Activated CD4-positive, alpha-beta T cell treated with anti-CD3 and anti-CD28 coated beads, Interleukin-2, amount 50 U/mL, for 4 hours (primary cell): ENCODE results near the gene BBS9.
A peak's percentile ranks its signal among the peaks of the same experiment; 100 is the strongest.

Experiments
- DNase-seq, 2 experiments: peaks; one replicate each; pipeline ENCODE4 v3.0.0-alpha.2; 2020

BBS9 gene

GRCh38 chr7:33128631-33128989 is 754 bp upstream of the BBS9 start:
- no peak for DNase-seq

DNA sequence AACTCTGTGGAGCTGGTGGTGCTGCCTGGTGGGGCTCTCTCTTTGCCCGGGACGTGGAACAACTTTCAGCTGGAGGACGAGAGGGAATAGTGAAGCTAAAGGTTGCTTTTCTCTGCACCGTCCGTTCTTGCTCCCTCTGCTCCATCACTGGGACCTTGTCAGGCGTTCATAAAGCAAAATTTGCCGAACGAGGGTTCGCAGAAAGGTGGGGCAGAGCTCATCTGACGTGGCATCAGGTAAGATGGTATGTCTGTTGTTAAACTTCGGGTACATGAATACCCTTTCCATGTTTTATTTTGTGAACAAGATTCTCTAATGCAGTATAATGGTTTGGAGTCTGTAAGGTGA is 416 bp downstream of the BBS9 start:
- DNase-seq = peak in 1 of 2 experiments; percentile 12

DNA sequence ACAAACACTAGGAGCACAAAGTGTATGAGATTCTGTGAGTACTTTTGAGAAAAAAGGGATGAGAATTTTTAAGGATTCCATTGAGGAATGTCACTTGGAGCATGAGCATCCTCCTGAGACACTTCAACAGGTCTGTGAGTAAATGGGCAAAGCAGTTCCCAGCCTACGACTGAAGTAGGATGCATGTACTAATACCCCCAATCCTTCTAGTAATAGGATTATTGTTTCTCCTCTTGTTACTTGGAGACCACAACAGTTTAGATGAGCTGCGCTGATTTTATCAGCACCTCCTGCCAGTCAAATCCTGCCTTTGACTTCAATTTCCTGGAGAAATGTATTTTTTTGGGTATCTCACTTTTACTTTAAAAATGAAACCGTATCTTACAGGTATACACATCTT is 820 bp downstream of the BBS9 start:
- DNase-seq = no peak

DNA sequence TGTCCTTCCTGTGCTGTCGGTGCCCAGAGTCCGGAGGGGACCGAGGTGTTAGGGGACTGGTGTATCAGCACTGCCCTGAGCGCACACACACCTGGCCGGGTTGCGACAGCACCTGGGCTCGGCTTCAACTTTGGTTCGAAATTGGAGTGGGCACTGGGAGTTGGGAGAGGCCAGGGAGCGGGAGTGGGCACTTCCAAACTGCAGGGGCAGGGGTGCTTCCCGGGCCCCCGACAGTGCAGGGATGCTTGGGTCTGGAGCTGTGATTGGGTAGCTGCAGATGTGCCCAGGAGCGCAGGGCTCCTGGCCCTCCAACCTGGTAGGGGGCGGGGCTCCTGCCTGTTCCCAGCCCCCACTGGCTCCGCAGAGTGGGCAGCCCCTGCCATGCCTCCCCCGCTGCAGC is 7.7 kb downstream of the BBS9 start:
- DNase-seq = no peak

DNA sequence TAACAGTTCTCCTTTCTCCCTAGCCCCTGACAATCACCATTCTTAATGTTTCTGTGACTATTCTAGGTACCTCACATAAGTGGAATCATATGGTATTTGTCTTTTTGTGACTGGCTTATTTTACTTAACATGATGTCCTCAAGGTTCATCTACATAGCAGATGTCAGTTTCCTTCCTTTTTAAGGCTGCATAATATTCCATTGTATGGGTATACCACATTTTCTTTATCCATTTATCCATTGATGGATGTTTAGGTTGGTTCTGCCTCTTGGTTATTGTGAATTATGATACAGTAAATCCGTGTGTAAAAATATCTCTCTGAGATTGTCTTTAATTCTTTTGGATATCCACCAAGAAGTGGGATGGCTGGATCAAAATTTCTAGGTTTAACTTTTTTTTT is 13.2 kb downstream of the BBS9 start:
- no peak for DNase-seq

- DNase-seq = no peak
Observed at GRCh38 chr7:33143996-33144718, 14.8 kb downstream of the BBS9 start.

- no peak for DNase-seq
Observed at GRCh38 chr7:33145156-33145555, 15.8 kb downstream of the BBS9 start.

DNA sequence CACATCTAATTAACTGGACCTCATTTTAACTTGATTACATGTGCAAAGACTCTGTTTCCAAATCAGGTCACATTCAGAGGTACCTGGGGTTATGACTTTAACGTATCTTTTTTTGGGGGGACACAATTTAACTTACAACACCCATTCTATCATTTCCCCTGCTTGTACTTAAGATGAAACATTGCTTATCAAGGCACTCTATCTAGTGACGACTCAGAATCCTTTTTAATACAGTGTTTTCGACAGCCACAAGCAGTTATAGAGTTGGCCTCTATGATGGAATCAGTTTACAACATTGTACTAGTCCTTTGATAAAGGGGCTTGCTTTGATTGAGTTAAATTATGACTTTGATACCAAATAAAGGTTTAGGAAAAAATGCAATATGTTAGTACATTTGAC is 22.7 kb downstream of the BBS9 start:
- no peak for DNase-seq

DNA sequence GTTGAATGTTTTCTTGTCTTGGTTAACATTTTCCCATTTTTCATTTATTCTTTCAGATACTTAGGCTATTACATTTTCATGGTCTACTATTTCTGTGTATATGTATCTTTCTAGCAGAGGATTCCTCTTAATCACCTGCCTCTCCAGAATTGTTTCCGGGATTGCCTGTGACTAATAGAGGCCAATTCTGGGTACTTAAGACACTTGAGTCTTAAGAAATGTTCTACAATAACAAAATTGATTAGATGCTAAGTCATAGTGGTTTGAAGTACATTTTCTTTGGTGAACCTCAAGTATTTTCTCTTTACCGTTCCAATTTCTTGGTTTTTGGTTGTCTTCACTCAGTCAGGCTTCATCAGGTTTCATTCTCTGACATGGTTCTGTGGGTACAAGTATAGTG is 26.4 kb downstream of the BBS9 start:
- DNase-seq = no peak

DNA sequence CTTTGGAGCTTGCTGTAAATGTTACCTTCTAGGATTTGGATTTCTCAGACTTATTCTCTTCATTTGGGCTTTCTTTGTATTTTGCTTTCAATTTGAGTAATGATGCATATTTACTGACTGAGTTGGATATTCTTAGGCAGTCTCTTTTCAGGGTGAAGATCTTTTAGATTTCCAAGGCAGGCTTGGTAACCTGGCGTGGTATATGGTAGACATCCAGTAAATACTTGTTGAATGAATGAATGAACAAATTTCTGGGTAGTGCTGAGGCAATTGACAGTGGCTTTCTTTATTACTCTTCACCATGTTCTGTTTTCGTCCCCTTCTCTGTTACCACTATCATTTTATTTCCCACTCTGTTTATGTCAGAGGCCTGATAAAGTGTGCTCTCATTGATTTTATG is 27.1 kb downstream of the BBS9 start:
- DNase-seq = no peak

GRCh38 chr7:33157311-33157710 is 27.9 kb downstream of the BBS9 start:
- no peak for DNase-seq

DNA sequence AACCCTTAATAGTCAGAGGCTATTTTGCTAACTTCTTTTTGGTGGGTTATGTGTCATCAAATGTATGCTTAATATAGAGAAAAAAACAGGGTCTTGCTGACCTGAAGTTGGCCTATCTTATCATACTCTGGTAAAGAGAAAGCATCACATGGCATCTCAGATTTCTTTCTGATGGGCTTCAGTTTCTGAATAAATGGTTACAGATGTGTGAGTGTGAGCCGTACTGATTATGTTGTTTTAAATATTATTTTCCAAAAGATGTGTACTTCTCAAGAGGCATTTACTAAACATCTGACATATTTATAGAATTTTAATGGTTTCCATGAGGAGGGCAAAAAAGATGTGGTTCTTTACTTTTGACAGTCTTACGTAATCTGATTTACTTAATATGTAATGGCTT is 28.4 kb downstream of the BBS9 start:
- no peak for DNase-seq

DNA sequence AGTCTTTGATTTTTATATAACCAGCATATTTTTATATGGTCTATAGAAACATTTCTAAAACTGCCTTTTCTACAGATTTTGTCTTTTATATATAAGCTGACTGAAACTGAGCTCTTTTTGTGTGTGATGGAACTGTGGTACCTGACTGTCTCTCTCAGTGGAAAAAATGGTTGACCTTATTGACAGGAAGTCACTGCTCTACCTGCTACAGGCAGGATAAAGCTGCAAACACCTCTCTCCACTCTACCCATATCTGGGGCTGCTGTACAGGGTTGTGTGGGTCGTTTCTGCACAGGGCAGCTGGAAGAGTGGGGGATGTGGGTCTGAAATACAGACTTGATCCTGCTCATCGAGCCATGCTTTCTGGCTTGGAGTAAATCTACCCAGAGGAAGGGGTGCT is 48.5 kb downstream of the BBS9 start:
- DNase-seq = no peak

DNA sequence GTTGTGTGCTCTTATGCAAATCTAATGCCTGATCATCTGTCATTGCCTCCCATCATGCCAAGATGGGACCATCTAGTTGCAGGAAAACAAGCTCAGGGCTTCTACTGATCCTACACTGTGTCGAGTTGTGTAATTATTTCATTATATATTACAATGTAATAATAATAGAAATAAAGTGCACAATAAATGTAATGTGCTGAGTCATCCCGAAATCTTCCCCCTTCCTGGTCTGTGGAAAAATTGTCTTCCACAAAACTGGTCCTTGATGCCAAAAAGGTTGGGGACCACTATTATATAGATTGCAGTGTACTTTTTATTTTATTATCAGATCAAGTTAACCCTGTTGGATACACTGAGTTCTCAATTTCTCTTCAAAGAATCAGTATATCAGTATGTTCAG is 50.2 kb downstream of the BBS9 start:
- no peak for DNase-seq

GRCh38 chr7:33183504-33183903 is 54.1 kb downstream of the BBS9 start:
- no peak for DNase-seq

- DNase-seq = no peak
Observed at GRCh38 chr7:33184828-33185227, 55.5 kb downstream of the BBS9 start.

DNA sequence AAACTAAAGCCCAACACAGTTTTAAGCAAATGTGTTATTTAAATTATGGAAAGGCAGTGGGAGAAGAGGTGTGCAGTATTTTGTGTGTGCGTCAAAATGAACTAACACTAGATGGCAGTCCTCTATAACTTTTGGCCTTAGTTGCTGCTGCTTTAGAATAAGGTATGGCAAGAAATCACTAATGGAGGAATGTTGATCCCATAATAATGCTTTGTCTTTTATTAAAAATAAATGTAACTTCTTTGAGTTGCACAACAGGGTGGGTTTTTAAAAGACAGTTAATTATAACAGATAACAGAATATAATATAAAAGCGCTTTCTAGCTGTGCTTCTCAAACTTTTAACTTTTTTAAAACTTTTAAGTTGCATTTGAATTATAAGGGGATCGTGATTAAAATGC is 56.4 kb downstream of the BBS9 start:
- no peak for DNase-seq

- DNase-seq = no peak
Observed at GRCh38 chr7:33186192-33186591, 56.8 kb downstream of the BBS9 start.

DNA sequence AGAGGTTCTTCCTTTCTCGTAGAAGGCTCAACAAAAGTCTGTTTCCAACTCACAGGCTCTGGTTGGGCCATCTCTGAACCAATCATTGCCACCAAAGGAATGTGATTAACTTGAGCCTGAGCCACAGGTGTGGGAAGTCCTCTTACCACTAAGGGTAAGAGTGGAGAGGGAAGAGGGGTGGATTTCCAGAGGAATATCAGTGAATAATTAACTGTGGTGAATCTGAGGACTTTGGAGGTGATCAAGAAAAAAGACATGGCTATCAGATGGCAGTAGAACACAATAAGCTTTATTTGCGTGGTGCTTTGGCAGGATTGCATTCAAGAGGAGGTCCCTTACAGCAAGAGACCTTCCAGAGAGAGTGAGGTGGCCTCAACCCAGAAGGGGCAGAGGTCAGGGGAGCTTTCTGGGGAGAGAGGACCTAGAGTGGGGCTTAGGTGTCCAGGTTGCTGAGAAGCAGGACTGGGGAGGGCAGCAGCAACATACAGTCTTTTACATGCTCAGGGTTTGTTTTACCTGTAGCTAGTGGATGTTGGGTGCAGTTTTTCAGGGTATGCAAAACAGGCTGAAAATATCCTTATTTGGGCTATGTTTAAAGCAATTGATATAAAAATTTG is 61.4 kb downstream of the BBS9 start:
- no peak for DNase-seq

- DNase-seq = no peak
Observed at GRCh38 chr7:33191340-33191739, 62.0 kb downstream of the BBS9 start.

- DNase-seq = no peak
Observed at GRCh38 chr7:33192695-33193291, 63.4 kb downstream of the BBS9 start.

- DNase-seq = no peak
Observed at GRCh38 chr7:33193308-33193864, 64.0 kb downstream of the BBS9 start.

- no peak for DNase-seq
Observed at GRCh38 chr7:33195264-33195663, 65.9 kb downstream of the BBS9 start.

GRCh38 chr7:33196221-33196620 is 66.9 kb downstream of the BBS9 start:
- DNase-seq = no peak

DNA sequence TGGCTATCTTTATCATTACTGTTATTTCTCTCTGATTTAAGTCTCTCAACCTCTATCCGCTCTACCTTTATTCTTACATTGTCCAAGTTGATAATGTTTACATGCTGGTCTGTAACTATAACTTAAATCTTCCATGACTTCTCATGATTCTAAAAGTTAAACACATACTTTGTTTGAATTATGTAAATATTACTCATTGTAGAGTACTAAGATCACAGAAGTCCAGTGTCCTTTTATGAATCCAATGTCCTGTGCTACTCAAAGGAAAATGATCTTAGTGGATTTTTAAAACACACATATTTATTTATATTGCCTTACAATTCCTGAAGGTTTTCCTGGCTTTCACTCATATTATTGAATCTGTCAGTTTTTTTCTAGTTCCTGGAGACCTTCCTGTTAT is 70.9 kb downstream of the BBS9 start:
- no peak for DNase-seq
